Body of pancreas (tissue), 4 donors: ENCODE data around the gene ZC3HAV1. TPM values are rescaled to one million over a fixed set of nuclear protein-coding genes. Genes with fewer than 3 reads are reported as not detected.

Experiments
- ATAC-seq: fragments of 150-250 bp; one replicate; pipeline ENCODE4 v1.9.1; 2016
- DNase-seq, 4 donors: peaks; one replicate each; pipeline ENCODE4 v3.0.0-alpha.2; 2019
- H3K27ac ChIP-seq, 4 donors: fragments of 200-600 bp; sonication (generic); 1 replicate in 3 of 4; 2 replicates in 1 of 4; pipeline versions ENCODE4 v1.5.1 to v1.6.1; 2016 to 2019; ENCODE audit warnings: mild to moderate bottlenecking in 1 of 4, mixed read lengths in 1 of 4, moderate library complexity in 1 of 4
- H3K27me3 ChIP-seq, 2 donors: fragments of 200-600 bp; sonication (generic); one replicate each; pipeline ENCODE4 v1.6.0; 2016; ENCODE audit warnings: mild to moderate bottlenecking in 1 of 2
- H3K36me3 ChIP-seq, 2 donors: fragments of 200-600 bp; sonication (generic); replicated peaks in 1 of 2; 2 replicates each; pipeline ENCODE4 v1.5.1; 2016; ENCODE audit warnings: low read depth in 2 of 2; ENCODE audit not compliant: insufficient read depth in 1 of 2
- H3K4me1 ChIP-seq: fragments of 200-600 bp; sonication (generic); one replicate; pipeline ENCODE4 v1.6.0; 2016
- H3K4me3 ChIP-seq, 2 donors: fragments of 200-600 bp; sonication (generic); 1 replicate in 1 of 2; 2 replicates in 1 of 2; pipeline ENCODE4 v1.5.1; 2016 to 2019
- H3K9me3 ChIP-seq, 3 donors: fragments of 200-600 bp; sonication (generic); 1 replicate in 2 of 3; 2 replicates in 1 of 3; pipeline ENCODE4 v1.5.1; 2016
- CTCF ChIP-seq, 7 experiments: fragments of 450-650 bp in 4 of 7; fragments of 200-600 bp in 3 of 7; sonication (generic) in 3 of 7; IDR thresholded peaks; one replicate each; pipeline ENCODE4 v1.5.1; 2016 to 2019; ENCODE audit warnings: antibody characterized with exemption in 7 of 7
- POLR2A ChIP-seq, 3 donors: fragments of 450-650 bp; IDR thresholded peaks; one replicate each; pipeline ENCODE4 v1.6.1; 2016; ENCODE audit warnings: antibody characterized with exemption in 3 of 3, mild to moderate bottlenecking in 2 of 3
- WGBS, 2 donors: methylation state at CpG; one replicate each; pipeline ENCODE4 v1.1.5; 2017; 5-methylcytosine and 5-hydroxymethylcytosine counted together
- intact Hi-C: fragments of 100-400 bp; cut with DNase I; formaldehyde crosslinking; loops from one replicate; pipeline ENCODE4 v1.15.1; 2023
- total RNA-seq, 2 donors: library from RNA; depleted of rRNA; stranded (reverse); fragments of >200 nt; gene quantifications; one replicate each; pipeline ENCODE4 v1.1.0, GENCODE V29; 2016

Gene ZC3HAV1
- total RNA-seq, 2 donors from 2014 or later, result 13.5 to 14.5 TPM

DNA sequence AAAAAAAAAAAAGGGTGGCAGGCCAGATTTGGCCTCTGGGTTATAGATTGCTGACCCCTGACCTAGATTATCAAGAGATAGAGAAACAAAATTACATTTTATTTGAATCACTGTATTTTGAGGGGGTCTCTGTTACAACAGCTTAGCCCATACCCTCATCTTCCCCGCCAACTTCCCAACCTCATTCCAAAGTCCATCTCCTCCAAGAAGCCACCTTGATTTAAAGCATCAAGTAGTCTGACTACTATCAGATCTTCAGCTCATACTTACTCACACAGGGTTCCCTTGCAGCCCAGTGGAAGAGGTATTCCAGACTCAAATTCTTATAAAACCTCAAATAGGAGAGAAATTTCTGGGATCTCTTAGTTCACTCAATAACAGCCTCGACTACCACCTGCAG, 20.4 kb downstream of the ZC3HAV1 start:
- peaks cover 0 to 9% of the 10 kb centered on the region in 2 donors for H3K36me3 ChIP-seq
- WGBS, 2 donors, result 89 to 95% methylated on average over 2 of the region's 2 CpGs
- ATAC-seq, result no peak

DNA sequence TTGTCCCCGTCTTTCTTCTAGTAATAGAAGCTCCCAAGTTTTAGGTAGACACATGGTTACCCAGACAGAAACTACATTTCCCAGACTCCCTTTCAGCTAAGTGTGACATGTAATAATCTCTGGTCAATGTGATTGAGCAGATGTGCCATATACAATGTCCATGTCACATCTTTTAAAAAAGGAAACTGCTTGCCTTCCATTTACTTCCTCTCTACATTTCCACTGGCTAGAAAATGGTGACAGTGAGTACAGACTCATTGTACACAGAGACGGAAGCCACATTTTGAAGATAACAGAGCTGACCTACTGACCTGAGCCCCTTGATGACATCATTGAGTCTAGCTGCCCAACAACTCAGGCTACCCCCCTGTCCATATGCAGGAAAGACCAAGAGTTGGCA, 21.3 kb downstream of the ZC3HAV1 start:
- H3K9me3 ChIP-seq, result no peaks in the 10 kb centered on the region
- intact Hi-C loops, result no loop called here
- DNase-seq, result no peak
- H3K36me3 ChIP-seq, result peaks cover 0 to 9% of the 10 kb centered on the region in 2 donors
- TF ChIP-seq CTCF (IDR thresholded peaks at IDR 0.05) (no peak), POLR2A (IDR thresholded peaks at IDR 0.05) (no peak)
- 85 to 89% methylated on average over 2 of the region's 2 CpGs for WGBS, 2 donors
- no peaks in the 10 kb centered on the region for H3K27me3 ChIP-seq
- H3K4me3 ChIP-seq, result no peak overlapping the region
- no peak for ATAC-seq
- H3K27ac ChIP-seq, result no peak overlapping the region
- H3K4me1 ChIP-seq, result peaks cover 16% of the 10 kb centered on the region

More for the DNA sequence above, 20.4 kb downstream of the ZC3HAV1 start:
- Histone ChIP-seq H3K9me3 (no peaks in the 10 kb centered on the region), H3K27me3 (no peaks in the 10 kb centered on the region), H3K4me1 (peaks cover 16% of the 10 kb centered on the region), H3K4me3 (no peak overlapping the region), H3K27ac (no peak overlapping the region)
- intact Hi-C loops, result no loop called here
- DNase-seq, result no peak
- TF ChIP-seq CTCF (IDR thresholded peaks at IDR 0.05) (no peak), POLR2A (IDR thresholded peaks at IDR 0.05) (no peak)

GRCh38 chr7:139087212-139087611, 22.3 kb downstream of the ZC3HAV1 start:
- ATAC-seq (no peak), DNase-seq (no peak)
- Histone ChIP-seq H3K36me3 (peaks cover 0 to 14% of the 10 kb centered on the region in 2 donors), H3K27ac (no peak overlapping the region), H3K4me3 (no peak overlapping the region), H3K9me3 (no peaks in the 10 kb centered on the region), H3K4me1 (peaks cover 15% of the 10 kb centered on the region), H3K27me3 (no peaks in the 10 kb centered on the region)
- WGBS, 2 donors, result 94 to 97% methylated on average over 3 of the region's 3 CpGs
- intact Hi-C loops, result no loop called here
- no peak for TF ChIP-seq POLR2A (IDR thresholded peaks at IDR 0.05)
- TF ChIP-seq CTCF (IDR thresholded peaks at IDR 0.05), result no peak

- no peak for ATAC-seq
- intact Hi-C loops, result no loop called here
- no peaks in the 10 kb centered on the region for H3K27me3 ChIP-seq
- H3K27ac ChIP-seq, result no peak overlapping the region
- H3K9me3 ChIP-seq, result no peaks in the 10 kb centered on the region
- DNase-seq, result no peak
- H3K4me1 ChIP-seq, result peaks cover 8% of the 10 kb centered on the region
- H3K4me3 ChIP-seq, result no peak overlapping the region
- 85 to 90% methylated on average over 2 of the region's 2 CpGs for WGBS, 2 donors
- peaks cover 0 to 14% of the 10 kb centered on the region in 2 donors for H3K36me3 ChIP-seq
- TF ChIP-seq POLR2A (IDR thresholded peaks at IDR 0.05) (no peak), CTCF (IDR thresholded peaks at IDR 0.05) (no peak)
Measured at GRCh38 chr7:139086454-139086853, 23.1 kb downstream of the ZC3HAV1 start.

DNA sequence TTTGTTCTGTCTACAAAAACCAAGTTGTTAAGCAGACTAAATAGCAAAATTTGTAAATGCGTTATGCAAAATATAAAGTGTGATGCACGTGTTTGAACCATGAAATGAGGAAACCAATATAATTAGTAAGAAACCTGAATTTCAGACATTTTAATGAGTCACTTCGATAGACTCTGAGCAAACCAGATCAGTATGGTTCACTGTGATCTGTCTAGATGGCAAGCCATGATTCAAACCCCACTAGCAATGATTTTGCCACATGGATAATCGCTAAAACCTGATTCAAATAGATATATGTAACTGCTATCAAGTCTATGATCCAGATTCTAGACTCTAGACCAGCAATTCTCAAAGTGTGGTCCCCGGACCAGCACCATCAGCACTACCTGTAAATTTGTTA, 24.8 kb downstream of the ZC3HAV1 start:
- Histone ChIP-seq H3K9me3 (no peaks in the 10 kb centered on the region), H3K36me3 (peaks cover 0 to 21% of the 10 kb centered on the region in 2 donors), H3K4me1 (no peaks in the 10 kb centered on the region), H3K27ac (no peak overlapping the region), H3K4me3 (no peak overlapping the region), H3K27me3 (no peaks in the 10 kb centered on the region)
- TF ChIP-seq CTCF (IDR thresholded peaks at IDR 0.05) (no peak), POLR2A (IDR thresholded peaks at IDR 0.05) (no peak)
- WGBS, 2 donors, result 89 to 93% methylated on average over 5 of the region's 5 CpGs
- intact Hi-C loops, result no loop called here
- ATAC-seq, result no peak
- no peak for DNase-seq
